HG02588 (cell line): ENCODE data around the gene LRPAP1.
"Not testable (repeated sequence)": the region's sequence is repeated elsewhere in the genome, so short reads cannot be mapped to it uniquely, and the experiment has no call there.

ENCODE experiments used
- ATAC-seq: cut with Tn5 transposase; IDR thresholded peaks from one replicate; pipeline ENCODE4 v1.9.1; 2021; ENCODE audit warnings: mild to moderate bottlenecking, moderate library complexity; ENCODE audit not compliant: unreplicated experiment

The LRPAP1 gene

DNA sequence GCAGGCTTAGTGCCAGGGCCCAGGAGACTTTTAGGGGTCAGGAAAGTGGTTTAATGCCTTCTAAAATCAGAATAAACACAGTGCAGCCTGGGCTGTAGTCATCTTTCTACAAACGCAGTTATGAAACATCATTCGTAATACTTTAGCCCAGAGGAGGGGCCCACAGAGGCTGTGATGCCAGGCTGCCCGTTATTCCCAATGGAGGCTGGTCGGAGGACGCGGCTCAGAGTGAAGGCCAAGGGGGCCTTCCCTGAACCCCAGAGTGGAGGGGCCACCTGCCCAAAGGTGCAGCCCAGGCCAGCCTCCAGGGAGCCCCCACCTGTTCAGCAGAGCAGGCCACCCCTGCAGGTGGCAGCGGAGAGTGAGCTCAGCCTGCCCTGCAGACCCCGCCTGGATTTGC, 29.9 kb upstream of the LRPAP1 start:
- ATAC-seq = not testable (repeated sequence)

DNA sequence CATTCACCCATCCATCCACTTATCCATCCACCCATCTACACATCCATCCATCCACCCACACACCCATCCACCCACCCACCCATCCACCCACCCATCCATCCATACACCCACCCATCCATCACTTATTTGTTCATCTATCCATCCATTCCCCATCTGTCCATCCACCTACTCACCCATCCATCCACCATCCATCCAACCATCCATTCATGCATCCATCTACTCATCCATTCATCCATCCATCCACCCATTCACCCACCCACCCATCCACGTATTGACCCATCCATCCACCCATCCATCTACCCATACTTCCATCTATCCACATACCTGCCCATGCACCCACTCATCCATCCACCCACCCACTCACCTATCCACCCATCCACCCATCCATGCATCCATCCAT, 28.2 kb upstream of the LRPAP1 start:
- ATAC-seq = not testable (repeated sequence)

DNA sequence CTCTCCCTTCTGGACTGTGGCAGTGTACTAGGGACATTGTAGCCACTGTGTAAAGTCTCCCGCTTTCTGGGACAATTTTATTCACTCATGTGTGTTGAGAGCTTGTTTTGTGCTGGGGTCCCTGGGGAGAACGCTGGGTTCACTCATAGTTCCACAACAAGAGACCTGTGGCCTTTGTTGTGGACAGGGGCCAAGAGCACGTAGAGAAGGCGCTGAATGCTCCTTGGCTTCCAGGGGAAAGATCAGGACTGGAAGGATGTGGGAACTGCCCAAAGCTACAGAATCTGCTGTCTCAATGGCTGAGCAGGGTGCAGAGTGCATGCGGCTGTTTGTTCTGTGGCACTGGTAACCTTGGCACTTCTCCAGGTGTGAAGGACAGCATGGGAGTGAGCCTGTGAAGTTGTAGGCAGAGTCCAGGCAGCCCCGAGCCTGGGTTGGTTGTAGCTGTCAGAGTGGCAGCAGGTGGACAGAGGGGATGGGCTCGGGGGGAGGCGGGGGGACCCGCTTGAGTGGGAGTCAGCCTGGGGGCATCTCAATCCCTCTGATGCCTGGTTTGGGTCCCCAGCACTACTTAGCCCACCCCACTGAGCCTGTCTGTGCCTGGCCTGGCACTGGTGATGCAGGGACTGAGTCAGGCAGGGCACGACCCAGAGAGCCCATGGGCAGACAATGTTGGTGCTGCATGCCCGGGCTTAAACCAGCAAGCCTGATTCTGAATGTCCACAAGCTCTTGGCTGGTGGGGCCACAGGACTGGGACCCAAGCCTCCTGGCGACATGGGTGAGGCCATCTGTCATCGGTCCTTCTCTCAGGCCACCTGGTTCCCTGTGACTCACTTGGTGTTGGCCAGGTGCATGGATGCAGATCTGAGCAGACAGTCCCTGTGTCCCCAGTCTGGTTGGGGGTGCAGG, 27.4 kb upstream of the LRPAP1 start:
- not testable (repeated sequence) for ATAC-seq

DNA sequence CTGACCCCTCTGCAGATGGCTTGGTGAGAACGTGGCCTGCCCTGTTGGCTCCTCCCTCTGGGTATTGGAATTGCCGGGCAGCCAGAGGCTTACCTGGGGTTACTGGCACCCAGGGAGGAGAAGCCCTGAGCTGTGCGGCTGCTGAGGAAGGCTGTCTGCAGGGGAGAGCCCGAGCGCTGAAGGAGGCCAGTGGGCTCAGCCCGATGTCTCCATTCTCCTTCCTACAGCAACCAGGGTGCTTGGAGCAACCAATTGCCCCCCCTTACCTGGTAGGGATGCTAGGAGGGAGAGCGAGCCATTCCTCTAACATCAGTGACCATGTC, 26.3 kb upstream of the LRPAP1 start:
- not testable (repeated sequence) for ATAC-seq

DNA sequence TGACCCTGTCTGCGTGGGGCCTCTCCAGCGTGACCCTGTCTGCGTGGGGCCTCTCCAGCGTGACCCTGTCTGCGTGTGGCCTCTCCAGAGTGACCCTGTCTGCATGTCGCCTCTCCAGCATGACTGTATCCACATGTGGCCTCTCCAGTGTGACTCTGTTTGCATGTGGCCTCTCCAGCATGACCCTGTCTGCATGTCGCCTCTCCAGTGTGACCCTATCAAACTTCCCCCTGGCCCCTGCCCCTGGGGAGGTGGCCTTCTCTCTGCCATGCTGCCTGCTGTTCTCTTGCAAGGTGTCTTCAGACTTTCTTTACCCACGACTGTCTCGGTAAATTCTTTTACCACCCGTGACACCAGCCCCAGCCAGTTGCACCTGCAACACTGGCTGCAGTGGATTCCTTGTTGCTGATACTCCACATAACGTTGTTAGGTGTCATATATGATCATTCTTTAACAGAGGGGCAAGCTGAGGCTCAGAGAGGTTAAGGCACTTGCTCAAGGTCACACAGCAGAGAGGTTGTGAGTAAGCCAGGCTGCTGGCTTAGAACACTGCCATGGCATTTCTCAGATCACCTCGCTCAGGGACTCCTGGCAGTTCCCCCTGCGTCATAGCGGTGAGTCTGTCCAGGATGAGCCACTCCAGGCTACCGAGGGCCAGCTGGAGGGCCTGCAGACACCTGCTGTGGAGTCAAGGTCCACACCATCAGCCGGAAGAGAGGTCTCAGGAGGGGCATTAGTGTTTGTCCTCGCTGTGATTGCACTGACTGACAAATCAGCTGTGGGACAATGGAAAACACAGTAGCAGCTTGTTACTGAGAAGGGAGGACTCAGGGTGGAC, 25.7 kb upstream of the LRPAP1 start:
- ATAC-seq = not testable (repeated sequence)

DNA sequence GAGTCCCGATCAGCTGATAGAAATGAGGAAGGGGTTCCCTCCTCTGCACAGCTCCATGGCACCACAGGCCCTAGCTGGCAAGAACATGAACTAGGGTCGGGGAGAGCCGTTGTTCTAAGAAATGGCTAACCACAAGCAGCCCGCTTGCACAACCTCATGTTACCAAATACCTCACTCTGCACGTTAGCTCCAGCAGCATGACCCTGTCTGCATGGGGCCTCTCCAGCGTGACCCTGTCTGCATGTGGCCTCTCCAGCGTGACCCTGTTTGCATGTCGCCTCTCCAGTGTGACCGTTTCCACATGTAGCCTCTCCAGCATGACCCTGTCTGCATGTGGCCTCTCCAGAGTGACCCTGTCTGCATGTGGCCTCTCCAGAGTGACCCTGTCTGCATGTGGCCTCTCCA, 24.9 kb upstream of the LRPAP1 start:
- ATAC-seq = not testable (repeated sequence)

DNA sequence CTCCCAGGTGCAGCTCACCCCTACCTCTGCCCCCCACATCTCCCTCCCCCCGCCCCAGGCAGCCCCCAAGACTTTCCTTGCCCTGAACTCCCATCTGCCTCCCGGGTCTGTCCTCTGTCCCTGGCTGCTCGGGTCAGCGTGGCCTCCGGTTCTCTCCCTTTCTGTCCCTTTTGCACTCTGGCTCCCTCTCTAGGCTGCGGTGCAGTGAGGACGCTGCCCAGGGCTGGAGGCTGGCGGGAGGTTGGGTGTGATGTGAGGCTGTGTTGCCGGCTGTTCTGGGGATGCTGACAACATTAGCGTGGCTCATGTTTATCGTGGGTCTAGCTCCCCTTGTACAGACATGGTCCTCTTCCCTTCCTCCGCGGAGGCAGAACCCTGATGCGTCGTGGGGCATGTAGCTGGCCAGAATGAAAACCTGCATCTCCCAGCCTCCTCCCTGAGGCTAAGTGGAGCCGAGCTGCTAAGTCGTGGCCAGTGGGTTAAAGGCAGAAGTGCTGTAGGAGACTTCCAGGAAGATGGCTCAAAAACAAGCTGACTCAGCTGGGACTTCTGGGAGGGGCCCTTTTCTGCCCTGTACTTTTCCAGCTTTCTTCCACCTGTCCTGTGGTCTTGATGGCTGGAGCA, 24.1 kb upstream of the LRPAP1 start:
- not testable (repeated sequence) for ATAC-seq

DNA sequence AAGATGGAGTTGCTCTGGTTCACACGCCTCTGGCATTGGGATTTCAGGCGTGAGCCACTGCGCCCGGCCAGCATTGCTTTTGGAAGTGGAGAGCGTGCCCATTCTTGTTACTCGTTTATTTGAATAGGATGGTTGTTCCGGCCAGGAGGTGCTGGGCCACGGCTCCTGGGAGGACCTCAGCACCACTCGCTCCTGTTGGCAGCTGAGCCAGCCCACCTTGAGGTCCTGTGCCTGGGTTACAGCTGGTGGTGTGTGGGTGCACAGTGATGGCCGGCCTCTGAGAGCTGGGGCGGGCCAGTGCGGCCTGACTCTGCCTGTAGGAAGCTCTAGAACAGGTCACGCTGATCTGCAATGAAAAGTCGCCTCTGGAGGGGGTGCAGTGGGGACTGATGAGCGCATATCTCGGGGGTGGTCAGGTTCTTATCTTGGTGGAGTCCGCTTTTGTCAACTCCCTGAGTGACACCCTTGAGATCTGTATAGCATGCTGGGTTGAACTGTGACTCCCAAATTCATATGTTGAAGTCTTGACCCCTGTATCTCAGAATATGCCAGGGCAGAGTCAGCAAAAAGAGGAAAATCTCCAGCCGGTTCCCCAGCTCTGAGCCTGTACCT, 23.3 kb upstream of the LRPAP1 start:
- not testable (repeated sequence) for ATAC-seq

DNA sequence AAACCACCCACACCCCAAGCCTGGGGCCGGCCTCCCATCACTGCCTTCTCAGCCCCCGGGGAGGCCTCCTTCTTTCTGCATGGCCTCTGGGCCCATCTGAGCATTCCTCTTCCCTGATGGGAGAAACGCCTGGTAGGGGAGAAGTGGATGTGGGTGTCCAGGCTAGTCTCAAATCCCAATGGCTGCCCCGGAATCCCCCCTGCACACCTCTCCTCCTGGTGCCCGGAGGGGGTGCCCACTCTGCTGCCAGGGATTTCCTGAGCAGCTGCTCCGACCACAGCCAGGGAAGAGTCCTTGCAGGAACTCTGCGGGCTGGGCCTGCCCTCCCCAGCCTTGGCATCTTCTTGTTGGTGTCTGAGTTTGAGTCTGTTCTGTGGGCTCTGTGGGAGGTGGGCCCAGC, 19.1 kb upstream of the LRPAP1 start:
- ATAC-seq = not testable (repeated sequence)

DNA sequence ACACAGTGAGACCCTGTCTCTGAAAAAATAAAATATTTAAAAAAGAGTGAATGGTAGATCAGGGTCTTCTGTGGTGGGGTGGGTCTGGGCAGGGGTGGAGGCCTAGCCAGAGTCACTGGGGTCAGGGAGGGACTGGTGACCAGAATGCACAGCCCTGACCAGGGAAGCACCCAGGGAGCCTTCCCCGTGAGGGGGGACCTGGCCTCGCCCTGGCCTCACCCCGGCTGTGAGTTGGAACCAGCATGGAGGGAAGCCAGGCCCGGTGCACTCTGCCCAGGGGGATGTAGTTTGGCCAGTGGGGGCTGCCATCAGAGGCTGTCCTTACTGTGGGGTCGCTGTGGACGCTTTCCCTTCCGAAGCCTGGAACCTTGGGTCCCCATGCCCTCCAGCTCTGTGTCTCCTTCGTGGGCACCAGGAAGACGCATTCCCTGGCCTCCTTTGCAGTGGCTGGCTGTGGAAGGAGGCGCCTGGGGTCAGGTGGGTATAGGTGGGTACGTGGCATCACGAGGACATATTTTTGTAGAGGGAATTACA, 18.6 kb upstream of the LRPAP1 start:
- ATAC-seq = not testable (repeated sequence)

DNA sequence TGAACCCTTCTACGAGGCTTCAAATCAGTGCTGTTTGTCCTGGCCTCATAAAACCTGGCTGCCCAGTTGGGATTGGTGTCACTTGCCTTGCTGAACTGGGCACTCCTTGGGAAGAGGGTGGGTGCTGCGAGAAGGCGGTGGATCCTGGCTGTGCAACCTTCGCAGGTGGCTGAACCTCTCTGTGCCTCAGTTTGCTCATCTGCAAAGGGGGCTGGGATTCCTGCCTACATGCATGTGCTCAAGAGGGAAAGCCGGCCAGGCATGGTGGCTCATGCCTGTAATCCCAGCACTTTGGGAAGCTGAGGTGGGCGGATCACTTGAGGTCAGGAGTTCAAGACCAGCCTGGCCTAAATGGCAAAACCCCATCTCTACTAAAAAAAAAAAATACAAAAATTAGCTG, 17.8 kb upstream of the LRPAP1 start:
- ATAC-seq = not testable (repeated sequence)

DNA sequence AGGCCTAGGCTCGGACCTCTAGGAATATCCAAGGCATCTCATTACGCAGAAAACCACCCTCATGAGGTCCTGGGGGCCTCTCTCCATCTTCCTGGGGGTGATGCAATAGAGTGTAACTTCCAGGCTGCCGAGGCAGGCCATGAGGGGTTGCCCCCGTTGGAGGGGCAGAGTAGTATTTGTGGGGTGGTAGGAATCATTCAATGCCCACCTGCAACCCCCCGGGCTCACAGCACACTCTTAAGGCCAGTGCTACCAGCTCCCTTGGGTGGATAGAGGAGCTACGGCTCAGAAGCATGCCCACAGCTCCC, 17.4 kb upstream of the LRPAP1 start:
- not testable (repeated sequence) for ATAC-seq

DNA sequence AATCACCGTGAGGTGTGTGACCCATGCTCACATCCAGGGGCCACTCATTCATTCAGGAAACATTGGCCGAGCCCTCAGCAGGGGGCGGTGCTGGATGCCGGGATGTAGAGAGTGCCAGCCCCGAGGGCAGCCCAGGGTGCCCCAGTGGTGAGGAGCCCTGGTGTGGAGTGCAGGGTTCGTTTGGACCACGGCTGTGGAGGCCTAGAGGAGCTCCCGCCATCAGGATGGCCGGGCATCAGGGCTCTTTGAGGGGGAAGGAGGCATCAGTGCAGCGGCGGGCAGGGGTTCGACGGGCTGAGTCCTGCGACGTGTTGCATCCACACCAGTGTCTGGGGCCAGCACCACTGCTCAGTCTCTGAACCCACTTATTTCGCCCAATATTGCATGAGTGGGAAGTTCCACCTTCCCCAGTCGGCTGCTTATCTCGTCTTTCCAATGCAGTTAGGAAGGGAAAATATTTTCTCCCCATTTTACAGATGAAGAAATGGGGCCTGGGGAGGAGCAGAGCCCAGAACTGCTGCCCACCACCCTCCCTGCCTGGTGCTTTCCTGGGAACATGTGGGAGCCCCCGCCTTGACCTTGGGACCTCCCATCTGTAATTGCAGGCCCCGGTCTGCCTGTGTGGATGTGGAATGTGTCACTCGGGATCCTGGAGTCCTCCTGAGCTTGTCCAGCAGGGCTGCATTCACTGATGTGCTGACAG, 16.9 kb upstream of the LRPAP1 start:
- not testable (repeated sequence) for ATAC-seq

DNA sequence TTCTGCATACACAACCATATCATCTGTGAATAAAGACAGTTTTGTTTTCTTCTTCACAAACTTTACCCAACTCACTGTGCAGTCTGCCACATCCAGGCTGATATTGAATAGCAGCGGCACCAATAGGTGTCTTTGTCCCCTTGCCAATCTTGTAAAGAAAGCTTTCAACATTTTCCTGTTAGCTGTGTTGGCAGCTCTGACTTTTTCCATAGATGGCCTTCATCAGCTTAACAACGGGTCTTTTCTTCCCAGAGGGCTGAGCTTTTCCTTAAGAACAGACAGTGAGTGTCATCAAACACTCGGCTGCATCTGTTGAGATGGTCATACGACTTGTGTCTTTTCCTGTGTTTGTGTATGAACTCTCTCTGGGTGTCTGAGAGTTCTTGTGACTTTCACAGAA, 14.5 kb upstream of the LRPAP1 start:
- not testable (repeated sequence) for ATAC-seq

DNA sequence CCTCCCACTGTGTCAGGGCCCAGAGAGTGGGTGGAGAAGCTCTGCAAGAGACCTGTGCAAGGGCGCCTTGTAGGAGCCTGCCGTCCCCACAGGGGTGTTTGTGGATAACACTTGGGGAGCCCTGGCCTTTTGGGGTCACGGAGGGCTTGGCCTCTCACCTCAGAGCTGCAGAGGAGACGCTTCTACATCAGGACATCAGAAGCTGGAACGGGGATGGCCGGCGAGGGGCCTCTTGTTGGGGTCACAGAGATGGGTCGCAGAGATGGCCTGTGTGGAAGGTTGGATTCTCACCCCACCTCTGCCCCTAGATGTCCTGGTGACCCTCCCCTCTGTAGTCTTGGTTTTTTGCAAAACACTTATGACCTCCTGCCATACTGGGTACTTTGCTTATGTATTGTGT, 13.1 kb upstream of the LRPAP1 start:
- not testable (repeated sequence) for ATAC-seq

DNA sequence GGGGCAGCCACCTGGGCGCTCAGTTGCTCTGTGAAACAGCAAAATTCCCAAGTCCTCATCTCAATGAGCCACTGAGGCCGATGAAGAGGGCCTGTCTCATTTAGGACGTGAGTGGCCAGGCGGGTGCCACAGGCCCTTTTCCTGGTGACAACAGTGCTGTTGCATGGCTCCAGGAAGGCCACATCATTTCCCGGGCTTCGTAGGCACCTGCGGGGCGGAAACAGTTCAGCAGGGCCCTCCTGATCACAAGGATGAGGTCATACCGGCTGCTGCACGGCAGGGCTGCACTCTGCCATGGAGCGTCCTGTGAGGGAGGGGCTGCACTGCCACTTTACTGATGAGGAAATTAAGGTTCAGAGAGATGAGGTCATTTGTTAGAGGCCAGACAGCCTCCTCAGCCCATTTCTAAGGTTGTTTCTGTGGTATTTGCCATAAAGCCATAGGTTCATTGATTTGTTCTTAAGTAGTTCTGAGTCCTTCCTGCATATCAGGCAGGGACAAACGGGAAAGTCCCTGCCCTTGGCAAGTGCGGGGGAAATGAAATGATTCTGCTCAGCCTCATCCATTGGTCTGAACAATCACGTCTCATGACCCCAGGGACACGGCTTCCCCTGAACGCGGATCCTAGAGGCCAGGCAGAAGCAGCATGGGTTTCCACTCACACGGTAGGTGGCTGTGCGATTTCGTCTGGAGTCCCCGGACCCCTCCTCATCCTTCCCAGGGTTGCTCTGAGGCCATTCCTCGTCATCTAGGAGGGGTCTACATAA, 12.2 kb upstream of the LRPAP1 start:
- not testable (repeated sequence) for ATAC-seq

DNA sequence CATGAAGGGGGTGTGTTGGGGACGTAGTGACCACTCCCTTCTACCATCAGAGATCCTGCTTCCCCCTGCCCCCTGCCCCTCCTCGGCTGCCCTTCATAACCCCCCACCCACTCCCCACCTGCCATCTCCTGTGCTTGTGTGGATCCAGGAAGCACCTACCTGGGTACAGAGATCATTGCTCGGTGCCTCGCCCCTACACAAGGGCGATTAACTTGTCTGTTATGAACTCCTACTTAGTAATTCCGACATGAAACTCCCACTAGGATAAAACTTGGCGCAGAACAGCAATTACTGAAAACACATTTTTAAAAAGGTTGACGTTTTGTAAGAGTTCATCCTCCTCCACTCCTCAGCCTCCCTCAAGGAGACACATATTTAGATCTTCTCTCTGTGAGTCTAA, 11.2 kb upstream of the LRPAP1 start:
- not testable (repeated sequence) for ATAC-seq

DNA sequence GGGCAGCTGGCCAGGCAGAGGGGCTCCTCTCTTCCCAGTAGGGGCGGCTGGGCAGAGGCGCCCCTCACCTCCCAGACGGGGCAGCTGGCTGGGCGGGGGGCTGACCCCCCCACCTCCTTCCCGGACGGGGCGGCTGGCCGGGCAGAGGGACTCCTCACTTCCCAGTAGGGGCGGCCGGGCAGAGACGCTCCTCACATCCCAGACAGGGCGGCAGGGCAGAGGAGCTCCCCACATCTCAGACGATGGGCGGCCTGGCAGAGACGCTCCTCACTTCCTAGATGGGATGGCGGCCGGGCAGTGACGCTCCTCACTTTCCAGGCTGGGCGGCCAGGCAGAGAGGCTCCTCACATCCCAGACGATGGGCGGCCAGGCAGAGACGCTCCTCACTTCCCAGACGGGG, 6.7 kb upstream of the LRPAP1 start:
- not testable (repeated sequence) for ATAC-seq

DNA sequence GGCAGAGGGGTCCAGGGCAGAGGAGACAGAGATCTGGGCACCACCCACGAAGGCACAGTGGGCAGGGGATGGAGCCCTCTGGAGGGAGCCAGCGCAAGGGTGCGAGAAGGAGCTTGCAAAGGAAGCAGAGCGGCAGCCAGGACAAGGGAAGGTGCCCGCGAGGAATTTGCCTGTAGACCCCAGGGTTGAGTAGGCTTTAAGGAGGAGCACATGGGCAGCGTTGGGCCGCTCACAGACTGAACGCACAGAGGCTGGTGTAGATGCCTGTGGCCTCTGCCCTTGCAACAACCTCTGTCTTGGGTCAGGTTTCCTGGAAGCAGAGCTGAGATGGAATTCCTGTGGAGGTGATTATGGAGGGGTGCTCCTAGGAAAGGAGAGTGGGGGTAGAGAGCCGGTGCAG, 3.6 kb upstream of the LRPAP1 start:
- ATAC-seq = not testable (repeated sequence)

DNA sequence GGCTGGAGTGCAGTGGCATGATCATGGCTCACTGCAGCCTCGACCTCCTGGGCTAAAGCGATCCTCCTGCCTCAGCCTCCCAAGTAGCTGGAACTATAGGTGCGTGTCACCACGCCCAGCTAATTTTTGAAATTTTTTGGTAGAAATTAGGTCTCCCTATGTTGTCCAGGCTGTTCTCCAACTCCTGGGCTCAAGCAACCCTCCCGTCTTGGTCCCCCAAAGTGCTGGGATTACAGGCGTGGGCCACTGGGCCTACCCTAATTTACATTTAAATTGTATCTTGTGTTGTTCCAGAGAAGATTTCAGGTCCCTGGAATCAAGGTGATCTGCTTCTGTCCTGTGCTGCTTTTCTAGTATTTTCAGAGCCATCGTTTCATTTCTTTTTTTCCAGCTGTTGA, 1.2 kb upstream of the LRPAP1 start:
- ATAC-seq = no peak
